IMR-90 (cell line): Measurements from ENCODE around the gene IFFO2. TPM values are rescaled to one million over a fixed set of nuclear protein-coding genes. Genes with fewer than 3 reads are reported as not detected.

Source experiments
- ATAC-seq: fragments of 200-7000 bp; cut with Tn5 transposase; 2 replicates; pipeline ENCODE4 v1.9.1; 2020; ENCODE audit warnings: low read depth, mild to moderate bottlenecking, moderate library complexity
- BruUV-seq: library from RNA; stranded (reverse); fragments of 400-500 nt; replicated peaks from 2 replicates; lab custom pipeline; 2021; lab: Mats Ljungman, UMichigan
- CTCF ChIA-PET: fragments of 300-600 bp; formaldehyde crosslinking; extraction: SDS; loops from one replicate; lab custom pipeline; 2021; ENCODE audit warnings: antibody characterized with exemption; lab: Yijun Ruan, JAX
- POLR2A ChIA-PET: fragments of 300-600 bp; sonication (Branson Sonifier 250); formaldehyde crosslinking; loops from one replicate; lab custom pipeline; 2022; ENCODE audit warnings: antibody characterized with exemption; ENCODE audit not compliant: unreplicated experiment; lab: Charles Lee
- DNase-seq: peaks from one replicate; pipeline ENCODE4 v3.0.0; 2013
- H2AFZ ChIP-seq: replicated peaks from 2 replicates; pipeline ENCODE3; 2013; ENCODE audit warnings: low read length, mild to moderate bottlenecking; ENCODE audit not compliant: poor library complexity
- H2AK5ac ChIP-seq: 2 replicates; pipeline ENCODE4 v1.6.1; 2013; ENCODE audit warnings: low read depth, low read length, inconsistent platforms
- H2AK9ac ChIP-seq: replicated peaks from 2 replicates; pipeline ENCODE3; 2013; ENCODE audit warnings: mild to moderate bottlenecking, low read depth, low read length, moderate library complexity; ENCODE audit not compliant: poor library complexity
- H2BK120ac ChIP-seq: 2 replicates; pipeline ENCODE4 v1.6.1; 2013; ENCODE audit warnings: low read depth, low read length, inconsistent platforms
- H2BK15ac ChIP-seq: 3 replicates; pipeline ENCODE4 v1.6.1; 2013; ENCODE audit warnings: low read depth, low read length, inconsistent platforms
- H2BK20ac ChIP-seq: 2 replicates; pipeline ENCODE4 v1.6.1; 2013; ENCODE audit warnings: low read depth, mild to moderate bottlenecking, inconsistent platforms, low read length, moderate library complexity
- H2BK5ac ChIP-seq: 2 replicates; pipeline ENCODE4 v1.6.1; 2013; ENCODE audit warnings: mild to moderate bottlenecking, low read depth, low read length, inconsistent platforms; ENCODE audit not compliant: poor library complexity, severe bottlenecking
- H3K14ac ChIP-seq: replicated peaks from 2 replicates; pipeline ENCODE4 v1.6.1; 2013; ENCODE audit warnings: low read depth, low read length, inconsistent platforms
- H3K18ac ChIP-seq: 2 replicates; pipeline ENCODE4 v1.6.1; 2013; ENCODE audit warnings: low read depth, low read length, control low read depth
- H3K23ac ChIP-seq: 2 replicates; pipeline ENCODE4 v1.6.1; 2013; ENCODE audit warnings: low read depth, low read length, inconsistent platforms
- H3K27ac ChIP-seq: 2 replicates; pipeline ENCODE4 v1.5.1; 2013; ENCODE audit warnings: mild to moderate bottlenecking, control low read depth, low read length; ENCODE audit not compliant: insufficient read depth
- H3K27me3 ChIP-seq: 2 replicates; pipeline ENCODE4 v1.6.1; 2013; ENCODE audit warnings: low read length; ENCODE audit not compliant: control insufficient read depth, insufficient read depth
- H3K36me3 ChIP-seq: 2 replicates; pipeline ENCODE4 v1.6.1; 2013; ENCODE audit warnings: low read length, mixed read lengths; ENCODE audit not compliant: control insufficient read depth, insufficient read depth
- H3K4ac ChIP-seq: 2 replicates; pipeline ENCODE4 v1.6.1; 2013; ENCODE audit warnings: low read depth, low read length, inconsistent platforms
- H3K4me1 ChIP-seq: 2 replicates; pipeline ENCODE4 v1.6.1; 2013; ENCODE audit warnings: low read length, mixed read lengths; ENCODE audit not compliant: control insufficient read depth, insufficient read depth
- H3K4me2 ChIP-seq: 2 replicates; pipeline ENCODE4 v1.6.1; 2013; ENCODE audit warnings: low read depth, mild to moderate bottlenecking, control low read depth, low read length, moderate library complexity
- H3K4me3 ChIP-seq: 2 replicates; pipeline ENCODE4 v1.5.1; 2013; ENCODE audit warnings: low read depth, mild to moderate bottlenecking, control low read depth, low read length, moderate library complexity; ENCODE audit not compliant: insufficient read depth
- H3K56ac ChIP-seq: 2 replicates; pipeline ENCODE4 v1.6.1; 2013; ENCODE audit warnings: low read length, inconsistent platforms; ENCODE audit not compliant: insufficient read depth; ENCODE audit errors: extremely low read depth
- H3K79me1 ChIP-seq, 2 experiments: 2 replicates each; pipeline ENCODE4 v1.6.1; 2013; ENCODE audit warnings: low read length in 2 of 2, inconsistent platforms in 1 of 2, low read depth in 1 of 2
- H3K9ac ChIP-seq: 2 replicates; pipeline ENCODE4 v1.6.1; 2013; ENCODE audit warnings: low read depth, low read length, control low read depth
- H3K9me1 ChIP-seq: 2 replicates; pipeline ENCODE4 v1.6.1; 2013; ENCODE audit warnings: low read length, inconsistent platforms; ENCODE audit not compliant: insufficient read depth
- H3K9me3 ChIP-seq: 2 replicates; pipeline ENCODE4 v1.6.1; 2013; ENCODE audit warnings: low read length; ENCODE audit not compliant: control insufficient read depth, insufficient read depth
- H4K20me1 ChIP-seq: 2 replicates; pipeline ENCODE4 v1.6.1; 2013; ENCODE audit warnings: low read length, inconsistent platforms; ENCODE audit not compliant: insufficient read depth
- H4K5ac ChIP-seq: 2 replicates; pipeline ENCODE4 v1.6.1; 2013; ENCODE audit warnings: mild to moderate bottlenecking, low read depth, low read length, control low read depth
- H4K8ac ChIP-seq, 2 experiments: 2 replicates each; pipeline ENCODE4 v1.6.1; 2013; ENCODE audit warnings: low read depth in 2 of 2, low read length in 2 of 2, control low read depth in 1 of 2, inconsistent platforms in 1 of 2
- H4K91ac ChIP-seq: 2 replicates; pipeline ENCODE4 v1.6.1; 2013; ENCODE audit warnings: low read depth, low read length, inconsistent platforms; ENCODE audit not compliant: insufficient read depth
- BHLHE40 ChIP-seq: fragments of 150-350 bp; IDR thresholded peaks from 2 replicates; pipeline ENCODE4 v1.6.1; 2016; ENCODE audit warnings: mild to moderate bottlenecking, low read depth, low read length
- CHD1 ChIP-seq: IDR thresholded peaks from 2 replicates; pipeline ENCODE4 v1.6.1; 2012; ENCODE audit warnings: low read depth, low read length, improper control_type of control experiment
- FOS ChIP-seq: fragments of 150-350 bp; IDR thresholded peaks from 2 replicates; pipeline ENCODE4 v1.6.1; 2016; ENCODE audit warnings: low read depth, low read length
- MAFK ChIP-seq: IDR thresholded peaks from 2 replicates; pipeline ENCODE4 v1.6.1; 2012; ENCODE audit warnings: low read depth, low read length, improper control_type of control experiment
- MAZ ChIP-seq: IDR thresholded peaks from 2 replicates; pipeline ENCODE4 v1.6.1; 2012; ENCODE audit warnings: low read depth, mild to moderate bottlenecking, low read length, improper control_type of control experiment, moderate library complexity, borderline replicate concordance
- NFE2L2 ChIP-seq: fragments of 150-350 bp; IDR thresholded peaks from 2 replicates; pipeline ENCODE4 v1.6.1; 2016; ENCODE audit warnings: low read depth, mild to moderate bottlenecking, low read length
- POLR2A ChIP-seq: IDR thresholded peaks from 2 replicates; pipeline ENCODE4 v1.6.1; 2012; ENCODE audit warnings: mild to moderate bottlenecking, low read depth, low read length
- RAD21 ChIP-seq: IDR thresholded peaks from 2 replicates; pipeline ENCODE4 v1.6.1; 2012; ENCODE audit warnings: low read length, improper control_type of control experiment
- RCOR1 ChIP-seq: IDR thresholded peaks from 2 replicates; pipeline ENCODE4 v1.6.1; 2012; ENCODE audit warnings: mild to moderate bottlenecking, low read length, improper control_type of control experiment; ENCODE audit not compliant: insufficient replicate concordance
- RFX5 ChIP-seq: IDR thresholded peaks from 2 replicates; pipeline ENCODE4 v1.8.0; 2012; ENCODE audit warnings: low read depth, mild to moderate bottlenecking, low read length, moderate library complexity
- USF2 ChIP-seq: fragments of 150-350 bp; IDR thresholded peaks from 2 replicates; pipeline ENCODE4 v1.6.1; 2017; ENCODE audit warnings: mild to moderate bottlenecking, antibody characterized with exemption, low read length, low read depth
- WGBS, 2 experiments: methylation state at CpG; one replicate each; pipeline versions ENCODE4 v1.1.5 to v1.1.7; 2013; ENCODE audit warnings: missing lambda C conversion rate in 2 of 2; ENCODE audit not compliant: insufficient read length in 1 of 2; ENCODE audit errors: extremely low coverage in 2 of 2; 5-methylcytosine and 5-hydroxymethylcytosine counted together
- dilution Hi-C: fragments of 300-500 bp; cut with HindIII; formaldehyde crosslinking; loops from one replicate; pipeline ENCODE4 v1.14.3; 2018; ENCODE audit warnings: low sequenced_read_pairs; ENCODE audit not compliant: unreplicated experiment
- in situ Hi-C: fragments of 300-500 bp; cut with MboI; formaldehyde crosslinking; loops from 3 replicates; pipeline ENCODE4 v1.14.3; 2019; ENCODE audit warnings: low sequenced_read_pairs, inconsistent platforms, mixed read lengths
- intact Hi-C: fragments of 100-400 bp; cut with micrococcal nuclease; formaldehyde crosslinking; loops from 2 replicates; pipeline ENCODE4 v1.10.0; 2022
- polyA plus RNA-seq, 3 experiments: library from polyadenylated mRNA; depleted of rRNA; stranded (reverse); fragments of >200 nt; gene quantifications; 2 replicates each; pipeline ENCODE4 v1.2.3, GENCODE V29; 2012; ENCODE audit warnings: low replicate concordance in 1 of 3
- total RNA-seq: library from RNA; depleted of rRNA; stranded (reverse); fragments of >200 nt; gene quantifications from 2 replicates; pipeline ENCODE4 v1.2.3, GENCODE V29; 2012
- TF ChIP-seq, protein P1 (sequence below): conservative IDR thresholded peaks from 2 replicates; pipeline ENCODE4 v1.5.1; 2012; ENCODE audit warnings: mild to moderate bottlenecking, low read depth, low read length, improper control_type of control experiment

The IFFO2 gene
- total and polyA plus RNA-seq, 2 of the 4 experiments (the other 2 are of a cell fraction) = 14.5 to 18.2 TPM

GRCh38 chr1:18973446-18973955, 17.0 kb upstream of the IFFO2 start:
- Histone ChIP-seq H2BK120ac (no peak overlapping the region), H4K5ac (no peak overlapping the region), H2AFZ (no peak overlapping the region), H2AK5ac (no peak overlapping the region), H3K27ac (no peak overlapping the region), H3K23ac (no peak overlapping the region), H3K9me1 (no peaks in the 10 kb centered on the region), H4K91ac (no peak overlapping the region), H3K4me2 (no peak overlapping the region), H3K4me3 (no peak overlapping the region), H2BK20ac (no peak overlapping the region), H3K9ac (no peak overlapping the region), H3K9me3 (no peaks in the 10 kb centered on the region), H3K56ac (no peak overlapping the region), H3K27me3 (peaks cover 3% of the 10 kb centered on the region; the same call in 1 of the 2 replicates), H3K36me3 (no peaks in the 10 kb centered on the region), H3K14ac (no peak overlapping the region), H3K18ac (no peak overlapping the region), H3K4ac (0 out of 2 replicates have a peak overlapping the region, but pooled peaks have one; percentile 3), H2AK9ac (no peak overlapping the region), H4K20me1 (no peaks in the 10 kb centered on the region), H3K4me1 (no peaks in the 10 kb centered on the region), H2BK15ac (no peak overlapping the region), H3K79me1 (no peaks in the 10 kb centered on the region), H4K8ac (no peak overlapping the region), H2BK5ac (no peak overlapping the region)
- WGBS, 2 experiments = 91% methylated on average over 4 of the region's 7 CpGs; no CpG with 5 or more reads in 1 of the 2 experiments
- dilution Hi-C loops (no loop called here), in situ Hi-C loops (no loop called here), intact Hi-C loops (no loop called here)
- no peak for TF ChIP-seq POLR2A
- TF ChIP-seq BHLHE40 = no peak
- TF ChIP-seq RAD21 = no peak
- no peak for TF ChIP-seq USF2
- TF ChIP-seq NFE2L2 = no peak
- no peak for TF ChIP-seq CHD1
- TF ChIP-seq RFX5 = no peak
- TF ChIP-seq, protein P1, sequence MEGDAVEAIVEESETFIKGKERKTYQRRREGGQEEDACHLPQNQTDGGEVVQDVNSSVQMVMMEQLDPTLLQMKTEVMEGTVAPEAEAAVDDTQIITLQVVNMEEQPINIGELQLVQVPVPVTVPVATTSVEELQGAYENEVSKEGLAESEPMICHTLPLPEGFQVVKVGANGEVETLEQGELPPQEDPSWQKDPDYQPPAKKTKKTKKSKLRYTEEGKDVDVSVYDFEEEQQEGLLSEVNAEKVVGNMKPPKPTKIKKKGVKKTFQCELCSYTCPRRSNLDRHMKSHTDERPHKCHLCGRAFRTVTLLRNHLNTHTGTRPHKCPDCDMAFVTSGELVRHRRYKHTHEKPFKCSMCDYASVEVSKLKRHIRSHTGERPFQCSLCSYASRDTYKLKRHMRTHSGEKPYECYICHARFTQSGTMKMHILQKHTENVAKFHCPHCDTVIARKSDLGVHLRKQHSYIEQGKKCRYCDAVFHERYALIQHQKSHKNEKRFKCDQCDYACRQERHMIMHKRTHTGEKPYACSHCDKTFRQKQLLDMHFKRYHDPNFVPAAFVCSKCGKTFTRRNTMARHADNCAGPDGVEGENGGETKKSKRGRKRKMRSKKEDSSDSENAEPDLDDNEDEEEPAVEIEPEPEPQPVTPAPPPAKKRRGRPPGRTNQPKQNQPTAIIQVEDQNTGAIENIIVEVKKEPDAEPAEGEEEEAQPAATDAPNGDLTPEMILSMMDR = no peak
- TF ChIP-seq MAFK = no peak
- no peak for TF ChIP-seq RCOR1
- no peak for TF ChIP-seq MAZ
- no peak for TF ChIP-seq FOS
- no TSS peak for BruUV-seq
- CTCF ChIA-PET = interaction anchor here (1.8 kb wide), 1 partner anchor 61 kb away, joined by 6 read pairs; no protein-coding TSS in a partner anchor
- ATAC-seq = no peak
- no peak for DNase-seq
- POLR2A ChIA-PET = no interaction called here
